ENCODE data around the gene MAG. TPM values are rescaled to one million over a fixed set of nuclear protein-coding genes. Genes with fewer than 3 reads are reported as not detected.
A peak's percentile ranks its signal among the peaks of the same experiment; 100 is the strongest.

The MAG gene
- total RNA-seq, result 10 to 100 TPM in 1 of 4 donors, 1 to 10 TPM in 2, not detected in 1; 1.7 to 19.2 (median 2.7) TPM

- no peaks in the 10 kb centered on the region for H3K9me3 ChIP-seq
- H3K27me3 ChIP-seq, result no peaks in the 10 kb centered on the region
- no peak for DNase-seq
- no peaks in the 10 kb centered on the region for H3K4me1 ChIP-seq
- H3K4me3 ChIP-seq (replicated peaks in 1 of 3), result no peak within 1 kb of the TSS
- intact Hi-C loops (cut with DNase I), result no loop called here
- no peak within 1 kb of the TSS for H3K27ac ChIP-seq
- WGBS, 2 donors, result 76 to 89% methylated on average over 7 to 11 of the region's 12 CpGs
- TF ChIP-seq POLR2A (IDR thresholded peaks at IDR 0.05) (no peak), CTCF (IDR thresholded peaks at IDR 0.05) (no peak)
- no peaks in the 10 kb centered on the region for H3K36me3 ChIP-seq
Measured at GRCh38 chr19:35291916-35292315, at the start of gene MAG. MAG (plus strand) TSS chr19:35292161; CDS start chr19:35295409, 3,248 bp downstream.

- Histone ChIP-seq H3K4me1 (peaks cover 7 to 9% of the 10 kb centered on the region in 2 donors), H3K9me3 (no peaks in the 10 kb centered on the region), H3K36me3 (peaks cover 0 to 4% of the 10 kb centered on the region in 2 donors), H3K27ac (no peak overlapping the region), H3K4me3 (replicated peaks in 1 of 3) (no peak overlapping the region), H3K27me3 (no peaks in the 10 kb centered on the region)
- intact Hi-C loops (cut with DNase I), result no loop called here
- DNase-seq, result no peak
- WGBS, 2 donors, result 78 to 81% methylated on average over 4 of the region's 4 CpGs
- TF ChIP-seq CTCF (IDR thresholded peaks at IDR 0.05) (no peak), POLR2A (IDR thresholded peaks at IDR 0.05) (no peak)
Measured at GRCh38 chr19:35246466-35247092, 45.4 kb upstream of the MAG start.

- peak in 1 of 2 donors; percentile 54 for TF ChIP-seq POLR2A (IDR thresholded peaks at IDR 0.05)
- peak; percentile 30 to 79 (median 58) for TF ChIP-seq CTCF (IDR thresholded peaks at IDR 0.05)
- intact Hi-C loops (cut with DNase I), result loop anchor here (2.0 kb wide), 1 partner anchor 19 kb away; no protein-coding TSS in a partner anchor
- DNase-seq, result peak; percentile 95 to 96
- no peaks in the 10 kb centered on the region for H3K27me3 ChIP-seq
- H3K27ac ChIP-seq, result peak overlapping the region; percentile 98 to 99 (median 98)
- peak overlapping the region; percentile 75 to 77 (median 77) for H3K4me3 ChIP-seq (replicated peaks in 1 of 3)
- WGBS, 2 donors, result 2% methylated on average over 12 to 39 of the region's 42 CpGs
- H3K9me3 ChIP-seq, result no peaks in the 10 kb centered on the region
- peaks cover 7 to 9% of the 10 kb centered on the region in 2 donors for H3K4me1 ChIP-seq
- peaks cover 0 to 4% of the 10 kb centered on the region in 2 donors for H3K36me3 ChIP-seq
Measured at GRCh38 chr19:35247526-35248309, 44.2 kb upstream of the MAG start.

- H3K4me1 ChIP-seq, result peaks cover 7 to 9% of the 10 kb centered on the region in 2 donors
- H3K4me3 ChIP-seq (replicated peaks in 1 of 3), result peak within 1 kb of the TSS; percentile 75 to 77 (median 77)
- peaks cover 0 to 4% of the 10 kb centered on the region in 2 donors for H3K36me3 ChIP-seq
- H3K27me3 ChIP-seq, result no peaks in the 10 kb centered on the region
- peak within 1 kb of the TSS; percentile 98 to 99 (median 98) for H3K27ac ChIP-seq
- 0% methylated on average over 26 to 44 of the region's 69 CpGs for WGBS, 2 donors
- no peaks in the 10 kb centered on the region for H3K9me3 ChIP-seq
- intact Hi-C loops (cut with DNase I), result loop anchor here (2.0 kb wide), 1 partner anchor 18 kb away; no protein-coding TSS in a partner anchor
- peak; percentile 95 to 97 for DNase-seq
- TF ChIP-seq CTCF (IDR thresholded peaks at IDR 0.05) (peak in 1 of 6 experiments; percentile 20), POLR2A (IDR thresholded peaks at IDR 0.05) (peak; percentile 82 to 97)
Measured at GRCh38 chr19:35248310-35249145, 43.4 kb upstream of the MAG start, which contains the start of gene LSR. LSR (plus strand) TSS chr19:35249002; CDS start chr19:35249023, 21 bp downstream.

Measured in thyroid gland (tissue), 4 donors.